Measurements from ENCODE around the gene PRKN. TPM values are rescaled to one million over a fixed set of nuclear protein-coding genes. Genes with fewer than 3 reads are reported as not detected.
A peak's percentile ranks its signal among the peaks of the same experiment; 100 is the strongest.

PRKN gene
- total and polyA plus RNA-seq, 9 of the 15 experiments (the other 6 are each of a cell fraction or from before 2014, with no cell fraction given) = 0.03 to 0.96 (median 0.15) TPM; not detected in 2

DNA sequence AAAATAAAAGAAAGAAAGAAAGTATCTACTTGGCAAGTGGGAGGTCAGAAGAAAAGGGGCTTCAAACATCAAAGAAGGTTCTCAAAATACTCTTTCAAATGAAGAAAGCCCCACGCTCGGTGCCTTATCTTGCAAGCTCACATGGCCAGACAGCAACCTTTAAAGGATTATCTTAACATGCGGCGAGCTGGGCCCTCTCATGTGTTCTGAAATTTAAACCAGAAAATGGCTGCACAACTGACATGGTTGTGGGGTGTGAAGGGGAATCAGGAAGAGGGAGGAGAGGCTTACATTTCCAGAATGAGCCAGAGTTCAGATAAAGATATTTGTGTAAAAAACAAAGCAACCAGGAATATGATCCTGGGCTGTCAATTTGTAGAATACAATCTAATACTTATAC is 363.1 kb downstream of the PRKN start (continued):
- TF ChIP-seq, protein P1, sequence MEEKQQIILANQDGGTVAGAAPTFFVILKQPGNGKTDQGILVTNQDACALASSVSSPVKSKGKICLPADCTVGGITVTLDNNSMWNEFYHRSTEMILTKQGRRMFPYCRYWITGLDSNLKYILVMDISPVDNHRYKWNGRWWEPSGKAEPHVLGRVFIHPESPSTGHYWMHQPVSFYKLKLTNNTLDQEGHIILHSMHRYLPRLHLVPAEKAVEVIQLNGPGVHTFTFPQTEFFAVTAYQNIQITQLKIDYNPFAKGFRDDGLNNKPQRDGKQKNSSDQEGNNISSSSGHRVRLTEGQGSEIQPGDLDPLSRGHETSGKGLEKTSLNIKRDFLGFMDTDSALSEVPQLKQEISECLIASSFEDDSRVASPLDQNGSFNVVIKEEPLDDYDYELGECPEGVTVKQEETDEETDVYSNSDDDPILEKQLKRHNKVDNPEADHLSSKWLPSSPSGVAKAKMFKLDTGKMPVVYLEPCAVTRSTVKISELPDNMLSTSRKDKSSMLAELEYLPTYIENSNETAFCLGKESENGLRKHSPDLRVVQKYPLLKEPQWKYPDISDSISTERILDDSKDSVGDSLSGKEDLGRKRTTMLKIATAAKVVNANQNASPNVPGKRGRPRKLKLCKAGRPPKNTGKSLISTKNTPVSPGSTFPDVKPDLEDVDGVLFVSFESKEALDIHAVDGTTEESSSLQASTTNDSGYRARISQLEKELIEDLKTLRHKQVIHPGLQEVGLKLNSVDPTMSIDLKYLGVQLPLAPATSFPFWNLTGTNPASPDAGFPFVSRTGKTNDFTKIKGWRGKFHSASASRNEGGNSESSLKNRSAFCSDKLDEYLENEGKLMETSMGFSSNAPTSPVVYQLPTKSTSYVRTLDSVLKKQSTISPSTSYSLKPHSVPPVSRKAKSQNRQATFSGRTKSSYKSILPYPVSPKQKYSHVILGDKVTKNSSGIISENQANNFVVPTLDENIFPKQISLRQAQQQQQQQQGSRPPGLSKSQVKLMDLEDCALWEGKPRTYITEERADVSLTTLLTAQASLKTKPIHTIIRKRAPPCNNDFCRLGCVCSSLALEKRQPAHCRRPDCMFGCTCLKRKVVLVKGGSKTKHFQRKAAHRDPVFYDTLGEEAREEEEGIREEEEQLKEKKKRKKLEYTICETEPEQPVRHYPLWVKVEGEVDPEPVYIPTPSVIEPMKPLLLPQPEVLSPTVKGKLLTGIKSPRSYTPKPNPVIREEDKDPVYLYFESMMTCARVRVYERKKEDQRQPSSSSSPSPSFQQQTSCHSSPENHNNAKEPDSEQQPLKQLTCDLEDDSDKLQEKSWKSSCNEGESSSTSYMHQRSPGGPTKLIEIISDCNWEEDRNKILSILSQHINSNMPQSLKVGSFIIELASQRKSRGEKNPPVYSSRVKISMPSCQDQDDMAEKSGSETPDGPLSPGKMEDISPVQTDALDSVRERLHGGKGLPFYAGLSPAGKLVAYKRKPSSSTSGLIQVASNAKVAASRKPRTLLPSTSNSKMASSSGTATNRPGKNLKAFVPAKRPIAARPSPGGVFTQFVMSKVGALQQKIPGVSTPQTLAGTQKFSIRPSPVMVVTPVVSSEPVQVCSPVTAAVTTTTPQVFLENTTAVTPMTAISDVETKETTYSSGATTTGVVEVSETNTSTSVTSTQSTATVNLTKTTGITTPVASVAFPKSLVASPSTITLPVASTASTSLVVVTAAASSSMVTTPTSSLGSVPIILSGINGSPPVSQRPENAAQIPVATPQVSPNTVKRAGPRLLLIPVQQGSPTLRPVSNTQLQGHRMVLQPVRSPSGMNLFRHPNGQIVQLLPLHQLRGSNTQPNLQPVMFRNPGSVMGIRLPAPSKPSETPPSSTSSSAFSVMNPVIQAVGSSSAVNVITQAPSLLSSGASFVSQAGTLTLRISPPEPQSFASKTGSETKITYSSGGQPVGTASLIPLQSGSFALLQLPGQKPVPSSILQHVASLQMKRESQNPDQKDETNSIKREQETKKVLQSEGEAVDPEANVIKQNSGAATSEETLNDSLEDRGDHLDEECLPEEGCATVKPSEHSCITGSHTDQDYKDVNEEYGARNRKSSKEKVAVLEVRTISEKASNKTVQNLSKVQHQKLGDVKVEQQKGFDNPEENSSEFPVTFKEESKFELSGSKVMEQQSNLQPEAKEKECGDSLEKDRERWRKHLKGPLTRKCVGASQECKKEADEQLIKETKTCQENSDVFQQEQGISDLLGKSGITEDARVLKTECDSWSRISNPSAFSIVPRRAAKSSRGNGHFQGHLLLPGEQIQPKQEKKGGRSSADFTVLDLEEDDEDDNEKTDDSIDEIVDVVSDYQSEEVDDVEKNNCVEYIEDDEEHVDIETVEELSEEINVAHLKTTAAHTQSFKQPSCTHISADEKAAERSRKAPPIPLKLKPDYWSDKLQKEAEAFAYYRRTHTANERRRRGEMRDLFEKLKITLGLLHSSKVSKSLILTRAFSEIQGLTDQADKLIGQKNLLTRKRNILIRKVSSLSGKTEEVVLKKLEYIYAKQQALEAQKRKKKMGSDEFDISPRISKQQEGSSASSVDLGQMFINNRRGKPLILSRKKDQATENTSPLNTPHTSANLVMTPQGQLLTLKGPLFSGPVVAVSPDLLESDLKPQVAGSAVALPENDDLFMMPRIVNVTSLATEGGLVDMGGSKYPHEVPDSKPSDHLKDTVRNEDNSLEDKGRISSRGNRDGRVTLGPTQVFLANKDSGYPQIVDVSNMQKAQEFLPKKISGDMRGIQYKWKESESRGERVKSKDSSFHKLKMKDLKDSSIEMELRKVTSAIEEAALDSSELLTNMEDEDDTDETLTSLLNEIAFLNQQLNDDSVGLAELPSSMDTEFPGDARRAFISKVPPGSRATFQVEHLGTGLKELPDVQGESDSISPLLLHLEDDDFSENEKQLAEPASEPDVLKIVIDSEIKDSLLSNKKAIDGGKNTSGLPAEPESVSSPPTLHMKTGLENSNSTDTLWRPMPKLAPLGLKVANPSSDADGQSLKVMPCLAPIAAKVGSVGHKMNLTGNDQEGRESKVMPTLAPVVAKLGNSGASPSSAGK (IDR thresholded peaks at IDR 0.05) = peak; percentile 94
- TF ChIP-seq ZSCAN32 (CRISPR knock-in tag; IDR thresholded peaks at IDR 0.05) (peak; percentile 64; the same call in 1 of the 2 replicates), JUN (IDR thresholded peaks at IDR 0.05; ENCODE audit: borderline replicate concordance, low read depth, low read length) (no peak), JUN (CRISPR knock-in tag; IDR thresholded peaks at IDR 0.05; ENCODE audit: borderline replicate concordance) (no peak), IFI16 (CRISPR knock-in tag; IDR thresholded peaks at IDR 0.05) (peak; percentile 94), DPF2 (IDR thresholded peaks at IDR 0.05) (peak; percentile 48), FUS (optimal IDR thresholded peaks at IDR 0.05; ENCODE audit: low read depth, low read length) (no peak), FOXA3 (CRISPR knock-in tag; conservative IDR thresholded peaks at IDR 0.05 in 1 of 2, IDR thresholded peaks at IDR 0.05 in 1 of 2) (peak; percentile 24 to 73; a peak in 2 of 4 replicates), YY1 (IDR thresholded peaks at IDR 0.05; ENCODE audit: borderline replicate concordance in 1 of 3, control insufficient read depth in 1 of 3, extremely low read depth in 1 of 3, insufficient read depth in 3 of 3, insufficient read length in 1 of 3, insufficient replicate concordance in 2 of 3, low read depth in 1 of 3, low read length in 2 of 3) (peak in 1 of 3 experiments; percentile 84), HMG20A (CRISPR knock-in tag; conservative IDR thresholded peaks at IDR 0.05) (0 out of 2 replicates have a peak, but pooled peaks have one; percentile 33), SREBF1 (IDR thresholded peaks at IDR 0.05; ENCODE audit: borderline replicate concordance, low read depth, low read length) (no peak), PHF8 (IDR thresholded peaks at IDR 0.05; ENCODE audit: borderline replicate concordance, low read length) (no peak)
- TF ChIP-seq, protein P2, sequence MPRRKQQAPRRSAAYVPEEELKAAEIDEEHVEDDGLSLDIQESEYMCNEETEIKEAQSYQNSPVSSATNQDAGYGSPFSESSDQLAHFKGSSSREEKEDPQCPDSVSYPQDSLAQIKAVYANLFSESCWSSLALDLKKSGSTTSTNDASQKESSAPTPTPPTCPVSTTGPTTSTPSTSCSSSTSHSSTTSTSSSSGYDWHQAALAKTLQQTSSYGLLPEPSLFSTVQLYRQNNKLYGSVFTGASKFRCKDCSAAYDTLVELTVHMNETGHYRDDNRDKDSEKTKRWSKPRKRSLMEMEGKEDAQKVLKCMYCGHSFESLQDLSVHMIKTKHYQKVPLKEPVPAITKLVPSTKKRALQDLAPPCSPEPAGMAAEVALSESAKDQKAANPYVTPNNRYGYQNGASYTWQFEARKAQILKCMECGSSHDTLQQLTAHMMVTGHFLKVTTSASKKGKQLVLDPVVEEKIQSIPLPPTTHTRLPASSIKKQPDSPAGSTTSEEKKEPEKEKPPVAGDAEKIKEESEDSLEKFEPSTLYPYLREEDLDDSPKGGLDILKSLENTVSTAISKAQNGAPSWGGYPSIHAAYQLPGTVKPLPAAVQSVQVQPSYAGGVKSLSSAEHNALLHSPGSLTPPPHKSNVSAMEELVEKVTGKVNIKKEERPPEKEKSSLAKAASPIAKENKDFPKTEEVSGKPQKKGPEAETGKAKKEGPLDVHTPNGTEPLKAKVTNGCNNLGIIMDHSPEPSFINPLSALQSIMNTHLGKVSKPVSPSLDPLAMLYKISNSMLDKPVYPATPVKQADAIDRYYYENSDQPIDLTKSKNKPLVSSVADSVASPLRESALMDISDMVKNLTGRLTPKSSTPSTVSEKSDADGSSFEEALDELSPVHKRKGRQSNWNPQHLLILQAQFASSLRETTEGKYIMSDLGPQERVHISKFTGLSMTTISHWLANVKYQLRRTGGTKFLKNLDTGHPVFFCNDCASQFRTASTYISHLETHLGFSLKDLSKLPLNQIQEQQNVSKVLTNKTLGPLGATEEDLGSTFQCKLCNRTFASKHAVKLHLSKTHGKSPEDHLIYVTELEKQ (CRISPR knock-in tag; IDR thresholded peaks at IDR 0.05) = peak; percentile 90
